SK-N-SH (cell line): ENCODE data around the gene PRRC2A. TPM values are rescaled to one million over a fixed set of nuclear protein-coding genes. Genes with fewer than 3 reads are reported as not detected.

Source experiments
- CTCF ChIA-PET: fragments of 300-600, 350-600 bp; formaldehyde crosslinking; extraction: SDS; loops from one replicate; lab custom pipeline; 2021; lab: Yijun Ruan, JAX
- POLR2A ChIA-PET: fragments of 350-600 bp; sonication (Branson Sonifier 250); formaldehyde crosslinking; extraction: SDS; loops from one replicate; lab custom pipeline; 2020; ENCODE audit warnings: antibody characterized with exemption, inconsistent platforms; lab: Yijun Ruan, JAX
- DNase-seq: peaks from one replicate; pipeline ENCODE4 v3.0.0; 2012
- H2AFZ ChIP-seq: fragments of 200-600 bp; sonication (generic); 2 replicates; pipeline ENCODE4 v1.8.1; 2016; ENCODE audit warnings: antibody characterized with exemption, mild to moderate bottlenecking, low read depth
- H3F3A ChIP-seq: fragments of 200-600 bp; sonication (generic); replicated peaks from 2 replicates; pipeline ENCODE3; 2016; ENCODE audit warnings: antibody characterized with exemption, mild to moderate bottlenecking; ENCODE audit not compliant: insufficient read depth
- H3K27ac ChIP-seq, 2 experiments: fragments of 200-500 bp in 1 of 2; fragments of 200-600 bp in 1 of 2; sonication (Bioruptor generic) in 1 of 2; sonication (generic), shearing (Covaris generic) in 1 of 2; 2 replicates each; pipeline versions ENCODE4 v1.5.1 to v1.6.1; 2014 to 2016; ENCODE audit warnings: low read depth in 2 of 2, inconsistent platforms in 1 of 2, low read length in 1 of 2, mild to moderate bottlenecking in 1 of 2, mixed read lengths in 1 of 2
- H3K27me3 ChIP-seq: fragments of 200-600 bp; sonication (generic), shearing (Covaris generic); 2 replicates; pipeline ENCODE4 v1.6.1; 2016; ENCODE audit warnings: mixed run types; ENCODE audit not compliant: insufficient read depth
- H3K36me3 ChIP-seq, 2 experiments: fragments of 200-500 bp in 1 of 2; fragments of 200-600 bp in 1 of 2; sonication (Bioruptor generic) in 1 of 2; sonication (generic) in 1 of 2; replicated peaks in 1 of 2; 2 replicates each; pipeline versions ENCODE3 to v1.5.1; 2014 to 2016; ENCODE audit warnings: low read length in 1 of 2, mild to moderate bottlenecking in 1 of 2; ENCODE audit not compliant: insufficient read depth in 2 of 2, control insufficient read depth in 1 of 2
- H3K4me1 ChIP-seq, 2 experiments: fragments of 200-500 bp in 1 of 2; fragments of 200-600 bp in 1 of 2; sonication (Bioruptor generic) in 1 of 2; sonication (generic), shearing (Covaris generic) in 1 of 2; 2 replicates each; pipeline versions ENCODE4 v1.5.1 to v1.6.1; 2014 to 2016; ENCODE audit warnings: low read depth in 1 of 2, low read length in 1 of 2, mixed run types in 1 of 2; ENCODE audit not compliant: insufficient read depth in 2 of 2, control insufficient read depth in 1 of 2
- H3K4me2 ChIP-seq: fragments of 200-600 bp; sonication (generic), shearing (Covaris generic); 2 replicates; pipeline ENCODE4 v1.6.1; 2017; ENCODE audit warnings: mixed run types
- H3K4me3 ChIP-seq, 2 experiments: fragments of 200-500 bp in 1 of 2; fragments of 200-600 bp in 1 of 2; sonication (Bioruptor generic) in 1 of 2; sonication (generic), shearing (Covaris generic) in 1 of 2; 2 replicates each; pipeline versions ENCODE4 v1.5.1 to v1.8.1; 2014 to 2016; ENCODE audit warnings: low read depth in 2 of 2, inconsistent platforms in 1 of 2, low read length in 1 of 2, mild to moderate bottlenecking in 1 of 2, mixed read lengths in 1 of 2, moderate library complexity in 1 of 2
- H3K79me2 ChIP-seq: fragments of 200-600 bp; sonication (generic); 2 replicates; pipeline ENCODE4 v1.8.1; 2017; ENCODE audit warnings: mild to moderate bottlenecking; ENCODE audit not compliant: insufficient read depth
- H3K9ac ChIP-seq: fragments of 200-600 bp; sonication (generic); 2 replicates; pipeline ENCODE4 v1.6.1; 2017; ENCODE audit warnings: mixed run types
- H3K9me2 ChIP-seq: fragments of 200-600 bp; sonication (generic); 2 replicates; pipeline ENCODE4 v1.6.1; 2017; ENCODE audit warnings: mixed run types
- H3K9me3 ChIP-seq: fragments of 200-600 bp; sonication (generic); 2 replicates; pipeline ENCODE4 v1.6.1; 2017; ENCODE audit warnings: mixed run types, mild to moderate bottlenecking, moderate library complexity
- H4K20me1 ChIP-seq: fragments of 200-600 bp; sonication (generic); 2 replicates; pipeline ENCODE4 v1.6.1; 2017; ENCODE audit warnings: mild to moderate bottlenecking, mixed run types; ENCODE audit not compliant: insufficient read depth
- ELF1 ChIP-seq: IDR thresholded peaks from 2 replicates; pipeline ENCODE4 v1.4.0; 2012
- EP300 ChIP-seq, 2 experiments: IDR thresholded peaks; 2 replicates each; pipeline versions ENCODE4 v1.4.0 to v1.6.1; 2012; ENCODE audit warnings: borderline replicate concordance in 1 of 2, low read depth in 1 of 2, low read length in 1 of 2
- EZH2phosphoT487 ChIP-seq: fragments of 200-600 bp; sonication (generic); IDR thresholded peaks from 2 replicates; pipeline ENCODE4 v1.6.1; 2017; ENCODE audit warnings: low read depth, mixed run types, mild to moderate bottlenecking, antibody characterized with exemption, moderate library complexity, borderline replicate concordance
- FOXM1 ChIP-seq: IDR thresholded peaks from 2 replicates; pipeline ENCODE4 v1.4.0; 2012; ENCODE audit warnings: low read depth, mild to moderate bottlenecking
- IRF3 ChIP-seq: fragments of 150-350 bp; IDR thresholded peaks from 2 replicates; pipeline ENCODE4 v1.6.1; 2016; ENCODE audit warnings: mild to moderate bottlenecking, low read depth, low read length
- MAX ChIP-seq: IDR thresholded peaks from 2 replicates; pipeline ENCODE4 v1.4.0; 2012; ENCODE audit warnings: low read depth
- NRF1 ChIP-seq: IDR thresholded peaks from 2 replicates; pipeline ENCODE4 v1.6.1; 2012; ENCODE audit warnings: low read depth, mild to moderate bottlenecking, low read length
- REST ChIP-seq: IDR thresholded peaks from 2 replicates; pipeline ENCODE4 v1.6.1; 2012; ENCODE audit warnings: mild to moderate bottlenecking, low read depth, low read length, moderate library complexity
- RFX5 ChIP-seq: IDR thresholded peaks from 2 replicates; pipeline ENCODE4 v1.6.1; 2012; ENCODE audit warnings: mild to moderate bottlenecking, improper control_type of control experiment, low read length
- TAF1 ChIP-seq: IDR thresholded peaks from 2 replicates; pipeline ENCODE4 v1.6.1; 2012; ENCODE audit warnings: low read depth, mild to moderate bottlenecking, low read length, moderate library complexity, borderline replicate concordance
- USF1 ChIP-seq: IDR thresholded peaks from 2 replicates; pipeline ENCODE4 v1.4.0; 2012; ENCODE audit warnings: low read depth, borderline replicate concordance
- YY1 ChIP-seq: IDR thresholded peaks from 2 replicates; pipeline ENCODE4 v1.4.0; 2012; ENCODE audit warnings: low read depth, mild to moderate bottlenecking
- WGBS: methylation state at CpG from one replicate; pipeline ENCODE4 v1.1.6; 2017; ENCODE audit warnings: low lambda C conversion rate; 5-methylcytosine and 5-hydroxymethylcytosine counted together
- polyA plus RNA-seq, 3 experiments: library from polyadenylated mRNA; depleted of rRNA; stranded (reverse); fragments of >200 nt; gene quantifications; 2 replicates each; pipeline ENCODE4 v1.2.3, GENCODE V29; 2012

The PRRC2A gene
- polyA plus RNA-seq, 1 of the 3 experiments (the other 2 are of a cell fraction) = 76.1 TPM

- H3K36me3 ChIP-seq = no peaks in the 10 kb centered on the region
- DNase-seq = no peak
- no peak overlapping the region for H2AFZ ChIP-seq
- no peaks in the 10 kb centered on the region for H3K27me3 ChIP-seq
- TF ChIP-seq MAX (no peak), RFX5 (no peak), USF1 (no peak), ELF1 (no peak), YY1 (no peak), EZH2phosphoT487 (no peak), IRF3 (no peak), NRF1 (no peak), REST (no peak), FOXM1 (no peak), EP300 (IDR thresholded peaks at IDR 0.05; ENCODE audit: borderline replicate concordance in 1 of 2, low read depth in 1 of 2, low read length in 1 of 2) (no peak), TAF1 (no peak)
- no peak overlapping the region for H3K4me2 ChIP-seq
- POLR2A ChIA-PET = interaction anchor here (1.0 kb wide), 1 partner anchor 65 kb away, joined by 6 read pairs; the partner anchor contains the start of gene DDX39B
- CTCF ChIA-PET = interaction anchor here (1.8 to 1.9 kb wide), 2 partner anchors 9 to 27 kb away, joined by 5 to 12 read pairs; no protein-coding TSS in a partner anchor
- WGBS = 76% methylated on average over 1 of the region's 1 CpG
- no peak overlapping the region for H3K27ac ChIP-seq
- no peak overlapping the region for H3K4me3 ChIP-seq
- no peaks in the 10 kb centered on the region; a peak in 1 of 4 replicates for H3K4me1 ChIP-seq
- H3K9me2 ChIP-seq = no peaks in the 10 kb centered on the region
- H3K9ac ChIP-seq = no peak overlapping the region
- no peaks in the 10 kb centered on the region for H4K20me1 ChIP-seq
- H3K9me3 ChIP-seq = no peaks in the 10 kb centered on the region
- no peaks in the 10 kb centered on the region for H3F3A ChIP-seq
- H3K79me2 ChIP-seq = no peaks in the 10 kb centered on the region
Measured at GRCh38 chr6:31607317-31607716, 13.2 kb upstream of the PRRC2A start.
